DND-41 (cell line): Measurements from ENCODE around the gene LHX5.

Experiments
- ATAC-seq: fragments of 200-7000 bp; cut with Tn5 transposase; 3 replicates; pipeline ENCODE4 v1.9.1; 2021; ENCODE audit warnings: low read depth; ENCODE audit not compliant: insufficient read depth
- DNase-seq: peaks from one replicate; pipeline ENCODE4 v3.0.0-alpha.2; 2020
- H2AFZ ChIP-seq: 2 replicates; pipeline ENCODE4 v1.6.0; 2012; ENCODE audit warnings: low read depth, low read length
- H3K27ac ChIP-seq: 2 replicates; pipeline ENCODE4 v1.5.1; 2012; ENCODE audit warnings: low read length, inconsistent platforms
- H3K27me3 ChIP-seq: fragments of 200-600 bp; sonication (generic); 2 replicates; pipeline ENCODE4 v1.6.0; 2012; ENCODE audit warnings: low read length, mild to moderate bottlenecking, inconsistent platforms; ENCODE audit not compliant: insufficient read depth, poor library complexity
- H3K36me3 ChIP-seq: 2 replicates; pipeline ENCODE4 v1.5.1; 2012; ENCODE audit warnings: low read length, inconsistent platforms; ENCODE audit not compliant: insufficient read depth
- H3K4me1 ChIP-seq: 2 replicates; pipeline ENCODE4 v1.5.1; 2012; ENCODE audit warnings: mild to moderate bottlenecking, low read length; ENCODE audit not compliant: insufficient read depth
- H3K4me2 ChIP-seq: 2 replicates; pipeline ENCODE4 v1.6.0; 2012; ENCODE audit warnings: mild to moderate bottlenecking, moderate library complexity, low read length, inconsistent platforms; ENCODE audit not compliant: insufficient read depth
- H3K4me3 ChIP-seq, 2 experiments: fragments of 200-600 bp in 1 of 2; shearing (Covaris generic) in 1 of 2; 2 replicates each; pipeline ENCODE4 v1.5.1; 2012 to 2016; ENCODE audit warnings: inconsistent platforms in 2 of 2, low read length in 2 of 2, mild to moderate bottlenecking in 2 of 2, low read depth in 1 of 2, moderate library complexity in 1 of 2
- H3K79me2 ChIP-seq: 2 replicates; pipeline ENCODE4 v1.6.0; 2012; ENCODE audit warnings: low read length, inconsistent platforms; ENCODE audit not compliant: insufficient read depth
- H3K9ac ChIP-seq: 2 replicates; pipeline ENCODE4 v1.6.0; 2012; ENCODE audit warnings: low read depth, mild to moderate bottlenecking, inconsistent platforms, low read length, moderate library complexity
- H3K9me3 ChIP-seq: 2 replicates; pipeline ENCODE4 v1.5.1; 2012; ENCODE audit warnings: low read length, moderate library complexity, mild to moderate bottlenecking, inconsistent platforms; ENCODE audit not compliant: insufficient read depth, severe bottlenecking
- H4K20me1 ChIP-seq: 2 replicates; pipeline ENCODE4 v1.6.0; 2012; ENCODE audit warnings: low read length; ENCODE audit not compliant: insufficient read depth
- CTCF ChIP-seq: IDR thresholded peaks from 2 replicates; pipeline ENCODE4 v1.5.1; 2012; ENCODE audit warnings: borderline replicate concordance, low read length, moderate library complexity, mild to moderate bottlenecking; ENCODE audit not compliant: poor library complexity, severe bottlenecking; ENCODE audit errors: extremely low read depth
- EZH2 ChIP-seq: IDR thresholded peaks from 3 replicates; pipeline ENCODE4 v1.6.1; 2012; ENCODE audit warnings: borderline replicate concordance, low read depth, mild to moderate bottlenecking, moderate library complexity, low read length, inconsistent platforms; ENCODE audit not compliant: severe bottlenecking

Gene LHX5

DNA sequence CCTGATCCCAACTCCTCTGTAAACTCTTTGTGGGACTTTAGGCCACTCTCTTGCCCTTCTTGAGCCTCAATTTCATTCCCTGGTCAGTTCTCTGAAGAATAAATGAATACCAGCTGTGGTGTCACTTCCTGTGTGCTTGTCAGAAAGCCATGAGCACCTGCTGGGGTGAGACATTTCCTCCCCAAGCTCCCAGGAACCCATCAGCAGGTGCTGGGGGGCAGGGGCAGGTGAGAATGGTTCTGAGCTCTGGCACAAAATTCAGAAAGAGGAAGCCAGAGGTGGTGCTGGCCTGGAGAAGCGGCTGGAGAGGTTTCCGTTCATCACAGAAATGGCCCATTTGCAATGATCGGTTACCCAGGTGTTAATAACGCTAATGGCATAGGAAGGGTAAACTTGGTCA, 14.9 kb downstream of the LHX5 start:
- Histone ChIP-seq H4K20me1 (no peaks in the 10 kb centered on the region), H3K9ac (no peak overlapping the region), H3K27ac (no peak overlapping the region), H3K4me3 (no peak overlapping the region), H2AFZ (no peak overlapping the region), H3K4me2 (no peak overlapping the region), H3K27me3 (no peaks in the 10 kb centered on the region), H3K9me3 (no peaks in the 10 kb centered on the region), H3K4me1 (no peaks in the 10 kb centered on the region), H3K36me3 (no peaks in the 10 kb centered on the region), H3K79me2 (no peaks in the 10 kb centered on the region)
- DNase-seq = no peak
- TF ChIP-seq CTCF (no peak), EZH2 (no peak)
- ATAC-seq = no peak

DNA sequence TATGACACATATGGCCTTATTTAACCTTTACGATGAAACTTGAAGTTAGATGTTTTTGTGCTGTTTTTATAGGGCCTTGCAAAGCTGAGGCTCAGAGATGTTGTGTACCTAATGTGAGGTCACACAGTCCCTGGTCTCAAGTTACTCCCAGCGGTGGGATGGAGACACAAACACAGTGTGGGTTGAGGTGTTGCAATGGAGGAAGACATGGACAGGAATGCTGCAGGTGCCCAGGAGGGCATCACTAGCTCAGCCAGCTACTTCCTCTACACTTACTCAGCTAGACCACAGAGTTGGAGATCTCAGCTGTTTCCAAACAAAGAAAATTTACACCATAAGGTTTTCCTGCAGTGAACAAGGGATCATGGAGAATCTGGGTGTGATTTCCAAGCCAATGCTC, 15.5 kb downstream of the LHX5 start:
- no peak overlapping the region for H3K4me3 ChIP-seq
- H2AFZ ChIP-seq = no peak overlapping the region
- no peaks in the 10 kb centered on the region for H3K9me3 ChIP-seq
- ATAC-seq (no peak), DNase-seq (no peak)
- TF ChIP-seq CTCF (no peak), EZH2 (no peak)
- H3K4me1 ChIP-seq = no peaks in the 10 kb centered on the region
- H3K4me2 ChIP-seq = no peak overlapping the region
- H4K20me1 ChIP-seq = no peaks in the 10 kb centered on the region
- no peaks in the 10 kb centered on the region for H3K79me2 ChIP-seq
- no peak overlapping the region for H3K27ac ChIP-seq
- H3K9ac ChIP-seq = no peak overlapping the region
- no peaks in the 10 kb centered on the region for H3K27me3 ChIP-seq
- no peaks in the 10 kb centered on the region for H3K36me3 ChIP-seq

GRCh38 chr12:113453330-113453729, 18.3 kb downstream of the LHX5 start:
- no peaks in the 10 kb centered on the region for H3K79me2 ChIP-seq
- H3K4me1 ChIP-seq = no peaks in the 10 kb centered on the region
- H3K36me3 ChIP-seq = no peaks in the 10 kb centered on the region
- H3K4me3 ChIP-seq = no peak overlapping the region
- H3K9ac ChIP-seq = no peak overlapping the region
- TF ChIP-seq CTCF (no peak), EZH2 (no peak)
- no peak for ATAC-seq
- no peaks in the 10 kb centered on the region for H3K9me3 ChIP-seq
- no peak for DNase-seq
- no peak overlapping the region for H2AFZ ChIP-seq
- H4K20me1 ChIP-seq = no peaks in the 10 kb centered on the region
- H3K4me2 ChIP-seq = no peak overlapping the region
- H3K27me3 ChIP-seq = no peaks in the 10 kb centered on the region
- H3K27ac ChIP-seq = no peak overlapping the region

DNA sequence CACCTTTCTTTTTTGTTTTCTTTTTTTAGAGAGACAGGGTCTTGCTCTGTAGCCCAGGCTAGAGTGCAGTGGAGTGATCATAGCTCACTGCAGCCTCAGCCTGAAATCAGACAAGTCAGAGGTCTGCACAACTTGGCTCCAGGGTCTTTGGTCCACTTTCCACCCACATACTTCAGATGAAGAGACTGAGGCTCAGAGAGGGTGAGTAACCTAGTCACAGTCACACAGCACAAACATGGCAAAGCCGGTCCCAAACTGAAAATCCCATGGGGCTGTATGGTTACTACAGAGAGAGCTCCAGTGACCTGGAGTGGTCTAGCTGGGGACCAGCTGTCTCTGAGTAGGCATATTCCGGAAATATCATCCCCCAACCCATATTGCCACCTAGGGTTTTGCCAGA, 19.2 kb downstream of the LHX5 start:
- Histone ChIP-seq H4K20me1 (no peaks in the 10 kb centered on the region), H3K4me2 (no peak overlapping the region), H2AFZ (no peak overlapping the region), H3K4me3 (no peak overlapping the region), H3K27me3 (no peaks in the 10 kb centered on the region), H3K79me2 (no peaks in the 10 kb centered on the region), H3K36me3 (no peaks in the 10 kb centered on the region), H3K4me1 (no peaks in the 10 kb centered on the region), H3K27ac (no peak overlapping the region), H3K9me3 (no peaks in the 10 kb centered on the region), H3K9ac (no peak overlapping the region)
- TF ChIP-seq CTCF (no peak), EZH2 (no peak)
- ATAC-seq = no peak
- DNase-seq = no peak
